Measurements from ENCODE around the gene CFAP46. TPM values are rescaled to one million over a fixed set of nuclear protein-coding genes. Genes with fewer than 3 reads are reported as not detected.
A peak's percentile ranks its signal among the peaks of the same experiment; 100 is the strongest.

Gene CFAP46
- total RNA-seq, 1 experiment from 2014 or later = 3.3 TPM

DNA sequence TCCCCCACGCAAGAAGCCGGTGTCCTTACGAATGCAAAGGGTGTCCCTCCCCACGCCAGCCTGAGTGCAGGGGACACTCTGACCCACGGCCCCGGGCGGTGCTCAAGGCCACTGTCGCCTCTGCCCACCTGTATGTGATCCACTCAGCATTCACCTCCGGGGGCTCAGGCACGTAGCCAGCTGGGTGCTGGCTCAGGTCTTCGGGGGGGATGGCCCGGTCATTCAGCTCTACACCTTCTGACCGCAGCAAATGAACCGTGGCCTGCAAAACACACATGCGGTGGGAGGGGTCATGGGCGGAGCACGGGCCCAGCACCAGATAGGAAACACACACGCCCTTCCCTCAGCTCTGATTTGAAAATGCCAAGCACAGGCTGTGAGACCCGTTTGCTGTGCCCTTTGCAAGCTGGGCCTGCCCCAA lies 25.9 kb downstream of the CFAP46 start:
- Mint-ChIP-seq H3K4me3 (no peak overlapping the region), H3K27ac (peak overlapping the region; percentile 27; the same call in 1 of the 2 replicates), H3K27me3 (ENCODE audit: low read depth) (no peaks in the 10 kb centered on the region), H3K9me3 (no peaks in the 10 kb centered on the region), H3K4me1 (peaks cover 4% of the 10 kb centered on the region), H3K36me3 (no peaks in the 10 kb centered on the region)
- ATAC-seq (no peak), DNase-seq (ENCODE audit: low spot score) (no peak)
- ChIA-PET CTCF (no interaction called here), POLR2A (no interaction called here)
- no peak for TF ChIP-seq FOXJ3 (CRISPR knock-in tag; IDR thresholded peaks at IDR 0.05; ENCODE audit: borderline replicate concordance)
- TF ChIP-seq, protein P1, sequence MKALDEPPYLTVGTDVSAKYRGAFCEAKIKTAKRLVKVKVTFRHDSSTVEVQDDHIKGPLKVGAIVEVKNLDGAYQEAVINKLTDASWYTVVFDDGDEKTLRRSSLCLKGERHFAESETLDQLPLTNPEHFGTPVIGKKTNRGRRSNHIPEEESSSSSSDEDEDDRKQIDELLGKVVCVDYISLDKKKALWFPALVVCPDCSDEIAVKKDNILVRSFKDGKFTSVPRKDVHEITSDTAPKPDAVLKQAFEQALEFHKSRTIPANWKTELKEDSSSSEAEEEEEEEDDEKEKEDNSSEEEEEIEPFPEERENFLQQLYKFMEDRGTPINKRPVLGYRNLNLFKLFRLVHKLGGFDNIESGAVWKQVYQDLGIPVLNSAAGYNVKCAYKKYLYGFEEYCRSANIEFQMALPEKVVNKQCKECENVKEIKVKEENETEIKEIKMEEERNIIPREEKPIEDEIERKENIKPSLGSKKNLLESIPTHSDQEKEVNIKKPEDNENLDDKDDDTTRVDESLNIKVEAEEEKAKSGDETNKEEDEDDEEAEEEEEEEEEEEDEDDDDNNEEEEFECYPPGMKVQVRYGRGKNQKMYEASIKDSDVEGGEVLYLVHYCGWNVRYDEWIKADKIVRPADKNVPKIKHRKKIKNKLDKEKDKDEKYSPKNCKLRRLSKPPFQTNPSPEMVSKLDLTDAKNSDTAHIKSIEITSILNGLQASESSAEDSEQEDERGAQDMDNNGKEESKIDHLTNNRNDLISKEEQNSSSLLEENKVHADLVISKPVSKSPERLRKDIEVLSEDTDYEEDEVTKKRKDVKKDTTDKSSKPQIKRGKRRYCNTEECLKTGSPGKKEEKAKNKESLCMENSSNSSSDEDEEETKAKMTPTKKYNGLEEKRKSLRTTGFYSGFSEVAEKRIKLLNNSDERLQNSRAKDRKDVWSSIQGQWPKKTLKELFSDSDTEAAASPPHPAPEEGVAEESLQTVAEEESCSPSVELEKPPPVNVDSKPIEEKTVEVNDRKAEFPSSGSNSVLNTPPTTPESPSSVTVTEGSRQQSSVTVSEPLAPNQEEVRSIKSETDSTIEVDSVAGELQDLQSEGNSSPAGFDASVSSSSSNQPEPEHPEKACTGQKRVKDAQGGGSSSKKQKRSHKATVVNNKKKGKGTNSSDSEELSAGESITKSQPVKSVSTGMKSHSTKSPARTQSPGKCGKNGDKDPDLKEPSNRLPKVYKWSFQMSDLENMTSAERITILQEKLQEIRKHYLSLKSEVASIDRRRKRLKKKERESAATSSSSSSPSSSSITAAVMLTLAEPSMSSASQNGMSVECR (CRISPR knock-in tag; IDR thresholded peaks at IDR 0.05; ENCODE audit: borderline replicate concordance) = no peak
- TF ChIP-seq, protein P2, sequence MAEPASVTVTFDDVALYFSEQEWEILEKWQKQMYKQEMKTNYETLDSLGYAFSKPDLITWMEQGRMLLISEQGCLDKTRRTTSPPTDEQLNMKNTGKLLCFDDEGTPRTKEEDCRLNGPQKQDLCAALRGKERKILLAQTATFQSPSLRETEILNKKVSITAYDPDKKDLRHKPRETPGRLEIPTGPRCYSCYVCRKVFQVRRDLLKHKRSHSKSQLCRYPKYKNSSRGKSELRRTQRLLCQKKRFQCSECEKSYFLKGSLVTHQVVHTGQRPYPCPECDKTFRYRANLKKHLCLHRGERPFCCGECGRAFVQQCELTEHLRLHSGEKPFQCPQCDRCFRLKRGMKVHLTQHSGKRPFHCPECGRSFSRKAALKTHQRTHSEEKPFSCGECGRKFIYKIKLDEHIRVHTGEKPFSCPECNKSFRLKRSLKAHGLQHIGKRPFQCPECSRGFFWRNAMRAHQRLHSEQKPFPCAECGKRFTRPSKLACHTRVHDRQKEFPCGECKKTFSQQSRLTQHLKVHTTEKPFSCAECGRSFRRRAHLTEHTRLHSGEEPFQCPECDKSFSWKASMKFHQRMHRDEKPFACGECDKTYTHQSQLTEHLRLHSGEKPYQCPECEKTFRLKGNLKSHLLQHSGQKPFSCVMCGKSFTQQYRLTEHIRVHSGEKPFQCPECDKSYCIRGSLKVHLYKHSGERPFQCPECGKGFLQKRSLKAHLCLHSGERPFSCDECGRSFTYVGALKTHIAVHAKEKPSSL (CRISPR knock-in tag; conservative IDR thresholded peaks at IDR 0.05) = no peak
- no peak for TF ChIP-seq STAT6 (CRISPR knock-in tag; conservative IDR thresholded peaks at IDR 0.05; ENCODE audit: low read depth)
- no peak for TF ChIP-seq ZNF219 (CRISPR knock-in tag; IDR thresholded peaks at IDR 0.05; ENCODE audit: borderline replicate concordance)
- TF ChIP-seq, protein P3, sequence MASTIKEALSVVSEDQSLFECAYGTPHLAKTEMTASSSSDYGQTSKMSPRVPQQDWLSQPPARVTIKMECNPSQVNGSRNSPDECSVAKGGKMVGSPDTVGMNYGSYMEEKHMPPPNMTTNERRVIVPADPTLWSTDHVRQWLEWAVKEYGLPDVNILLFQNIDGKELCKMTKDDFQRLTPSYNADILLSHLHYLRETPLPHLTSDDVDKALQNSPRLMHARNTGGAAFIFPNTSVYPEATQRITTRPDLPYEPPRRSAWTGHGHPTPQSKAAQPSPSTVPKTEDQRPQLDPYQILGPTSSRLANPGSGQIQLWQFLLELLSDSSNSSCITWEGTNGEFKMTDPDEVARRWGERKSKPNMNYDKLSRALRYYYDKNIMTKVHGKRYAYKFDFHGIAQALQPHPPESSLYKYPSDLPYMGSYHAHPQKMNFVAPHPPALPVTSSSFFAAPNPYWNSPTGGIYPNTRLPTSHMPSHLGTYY (CRISPR knock-in tag; IDR thresholded peaks at IDR 0.05) = no peak

- H3K4me1 Mint-ChIP-seq = peaks cover 5% of the 10 kb centered on the region
- ATAC-seq = no peak
- H3K9me3 Mint-ChIP-seq = no peaks in the 10 kb centered on the region
- no peaks in the 10 kb centered on the region for H3K36me3 Mint-ChIP-seq
- no peak for DNase-seq (ENCODE audit: low spot score)
- H3K27me3 Mint-ChIP-seq (ENCODE audit: low read depth) = no peaks in the 10 kb centered on the region
- ChIA-PET CTCF (no interaction called here), POLR2A (no interaction called here)
- no peak overlapping the region for H3K27ac Mint-ChIP-seq
- H3K4me3 Mint-ChIP-seq = no peak overlapping the region
- TF ChIP-seq TEAD1 (CRISPR knock-in tag; IDR thresholded peaks at IDR 0.05) = no peak
- no peak for TF ChIP-seq CREM (CRISPR knock-in tag; IDR thresholded peaks at IDR 0.05)
- TF ChIP-seq, protein P4, sequence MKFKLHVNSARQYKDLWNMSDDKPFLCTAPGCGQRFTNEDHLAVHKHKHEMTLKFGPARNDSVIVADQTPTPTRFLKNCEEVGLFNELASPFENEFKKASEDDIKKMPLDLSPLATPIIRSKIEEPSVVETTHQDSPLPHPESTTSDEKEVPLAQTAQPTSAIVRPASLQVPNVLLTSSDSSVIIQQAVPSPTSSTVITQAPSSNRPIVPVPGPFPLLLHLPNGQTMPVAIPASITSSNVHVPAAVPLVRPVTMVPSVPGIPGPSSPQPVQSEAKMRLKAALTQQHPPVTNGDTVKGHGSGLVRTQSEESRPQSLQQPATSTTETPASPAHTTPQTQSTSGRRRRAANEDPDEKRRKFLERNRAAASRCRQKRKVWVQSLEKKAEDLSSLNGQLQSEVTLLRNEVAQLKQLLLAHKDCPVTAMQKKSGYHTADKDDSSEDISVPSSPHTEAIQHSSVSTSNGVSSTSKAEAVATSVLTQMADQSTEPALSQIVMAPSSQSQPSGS (CRISPR knock-in tag; IDR thresholded peaks at IDR 0.05; ENCODE audit: borderline replicate concordance, low read depth) = no peak
- TF ChIP-seq, protein P5, sequence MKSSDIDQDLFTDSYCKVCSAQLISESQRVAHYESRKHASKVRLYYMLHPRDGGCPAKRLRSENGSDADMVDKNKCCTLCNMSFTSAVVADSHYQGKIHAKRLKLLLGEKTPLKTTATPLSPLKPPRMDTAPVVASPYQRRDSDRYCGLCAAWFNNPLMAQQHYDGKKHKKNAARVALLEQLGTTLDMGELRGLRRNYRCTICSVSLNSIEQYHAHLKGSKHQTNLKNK (CRISPR knock-in tag; IDR thresholded peaks at IDR 0.05) = no peak
- TF ChIP-seq STAT6 (CRISPR knock-in tag; conservative IDR thresholded peaks at IDR 0.05; ENCODE audit: low read depth) = no peak
- no peak for TF ChIP-seq ZNF512 (CRISPR knock-in tag; IDR thresholded peaks at IDR 0.05; ENCODE audit: borderline replicate concordance)
- no peak for TF ChIP-seq E2F5 (CRISPR knock-in tag; IDR thresholded peaks at IDR 0.05)
- no peak for TF ChIP-seq TP53 (CRISPR knock-in tag; IDR thresholded peaks at IDR 0.05)
- TF ChIP-seq FOXK1 (CRISPR knock-in tag; IDR thresholded peaks at IDR 0.05) = no peak
- no peak for TF ChIP-seq RELA (CRISPR knock-in tag; IDR thresholded peaks at IDR 0.05; ENCODE audit: borderline replicate concordance)
- no peak for TF ChIP-seq NR3C1 (CRISPR knock-in tag; conservative IDR thresholded peaks at IDR 0.05; ENCODE audit: low read depth)
Measured at GRCh38 chr10:132915411-132915810, 27.0 kb downstream of the CFAP46 start.
